HG03558 (cell line): ENCODE results near the gene LCTL.

Experiments used
- ATAC-seq: cut with Tn5 transposase; IDR thresholded peaks from one replicate; pipeline ENCODE4 v1.9.1; 2021; ENCODE audit warnings: moderate number of reproducible peaks; ENCODE audit not compliant: unreplicated experiment; ENCODE audit errors: extremely low read depth

LCTL gene, protein sequence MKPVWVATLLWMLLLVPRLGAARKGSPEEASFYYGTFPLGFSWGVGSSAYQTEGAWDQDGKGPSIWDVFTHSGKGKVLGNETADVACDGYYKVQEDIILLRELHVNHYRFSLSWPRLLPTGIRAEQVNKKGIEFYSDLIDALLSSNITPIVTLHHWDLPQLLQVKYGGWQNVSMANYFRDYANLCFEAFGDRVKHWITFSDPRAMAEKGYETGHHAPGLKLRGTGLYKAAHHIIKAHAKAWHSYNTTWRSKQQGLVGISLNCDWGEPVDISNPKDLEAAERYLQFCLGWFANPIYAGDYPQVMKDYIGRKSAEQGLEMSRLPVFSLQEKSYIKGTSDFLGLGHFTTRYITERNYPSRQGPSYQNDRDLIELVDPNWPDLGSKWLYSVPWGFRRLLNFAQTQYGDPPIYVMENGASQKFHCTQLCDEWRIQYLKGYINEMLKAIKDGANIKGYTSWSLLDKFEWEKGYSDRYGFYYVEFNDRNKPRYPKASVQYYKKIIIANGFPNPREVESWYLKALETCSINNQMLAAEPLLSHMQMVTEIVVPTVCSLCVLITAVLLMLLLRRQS

DNA sequence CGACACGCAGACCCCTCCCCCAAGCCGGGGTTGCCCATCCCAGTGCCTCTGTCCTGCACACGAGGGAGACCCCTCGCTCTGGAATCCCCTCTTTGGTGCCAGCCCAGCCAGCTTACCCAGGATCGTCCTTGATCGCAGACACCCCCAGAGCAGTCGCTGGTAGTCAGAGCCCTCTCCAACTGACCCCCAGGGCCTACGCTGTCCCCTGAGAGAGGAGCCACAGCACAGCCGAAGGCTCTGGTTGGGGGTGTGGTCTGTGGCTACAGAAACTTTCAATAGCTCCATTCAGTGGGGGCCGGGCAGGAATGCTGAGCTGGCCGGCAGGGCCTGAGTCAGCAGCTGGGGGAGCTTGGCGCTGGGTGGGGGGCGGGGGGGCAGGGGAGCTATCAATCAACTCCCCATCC, at the start of gene LCTL:
TSS of gene LCTL (minus strand) at position 258 of the 404 bp plus-strand sequence. CDS start 633 bp downstream, outside the sequence.
- ATAC-seq, result no peak

DNA sequence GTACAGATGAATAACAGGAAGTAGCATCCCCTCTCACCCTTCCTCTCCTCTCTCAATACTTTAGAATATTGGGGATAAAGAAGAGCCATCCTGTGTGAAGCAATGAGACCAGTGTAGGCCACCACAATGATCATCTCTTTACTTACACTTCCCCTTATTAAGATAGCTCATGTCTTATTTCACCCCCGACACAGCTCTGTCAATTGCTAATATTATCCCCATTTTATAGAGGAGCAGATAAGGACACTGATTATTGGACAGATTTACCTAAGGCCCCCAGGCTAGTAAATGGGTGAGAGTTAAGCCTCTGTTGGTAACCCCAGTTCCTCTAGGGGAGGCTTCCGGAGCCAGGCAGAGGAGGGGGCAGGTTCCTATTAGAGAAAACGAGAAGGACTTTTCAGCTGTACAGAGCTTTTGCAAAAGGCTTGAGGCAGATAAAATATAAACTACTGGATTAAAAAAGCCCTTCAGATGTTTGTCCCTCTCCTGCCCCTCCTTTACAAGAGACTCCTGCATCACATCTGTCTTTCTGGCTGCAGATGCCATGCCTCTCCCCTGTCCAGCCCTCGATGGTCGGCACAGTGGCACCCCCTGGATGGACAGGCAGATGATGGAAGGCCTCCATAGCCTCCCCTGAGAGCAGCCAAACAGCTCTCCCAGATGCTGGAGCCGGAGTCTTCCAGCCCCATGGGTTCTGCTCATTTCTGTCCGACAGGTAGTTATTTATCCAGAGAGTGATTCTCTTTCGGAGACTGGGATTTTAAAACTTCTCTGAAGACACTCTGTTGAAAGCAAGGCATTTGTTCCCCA, 49.4 kb upstream of the LCTL start:
- no peak for ATAC-seq

DNA sequence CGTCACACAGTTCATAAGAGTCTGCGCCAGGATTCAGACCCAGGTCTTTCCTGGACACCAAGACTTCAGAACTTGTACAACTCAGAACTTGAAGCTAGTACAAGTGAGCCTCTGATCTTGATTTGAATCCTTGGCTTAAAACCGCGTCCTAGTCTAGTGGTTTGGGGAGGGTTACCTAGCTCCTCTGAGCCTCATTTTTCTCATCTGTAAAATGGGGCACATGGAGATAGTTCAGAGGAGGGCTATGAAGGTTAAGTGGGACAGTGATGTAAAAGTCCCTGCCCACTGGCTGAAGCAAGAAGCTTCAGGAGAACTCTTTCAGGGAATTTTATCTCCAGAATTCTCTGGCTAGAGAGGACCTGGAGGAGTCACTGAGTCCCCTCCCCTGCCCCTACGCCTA, 48.7 kb upstream of the LCTL start:
- no peak for ATAC-seq

DNA sequence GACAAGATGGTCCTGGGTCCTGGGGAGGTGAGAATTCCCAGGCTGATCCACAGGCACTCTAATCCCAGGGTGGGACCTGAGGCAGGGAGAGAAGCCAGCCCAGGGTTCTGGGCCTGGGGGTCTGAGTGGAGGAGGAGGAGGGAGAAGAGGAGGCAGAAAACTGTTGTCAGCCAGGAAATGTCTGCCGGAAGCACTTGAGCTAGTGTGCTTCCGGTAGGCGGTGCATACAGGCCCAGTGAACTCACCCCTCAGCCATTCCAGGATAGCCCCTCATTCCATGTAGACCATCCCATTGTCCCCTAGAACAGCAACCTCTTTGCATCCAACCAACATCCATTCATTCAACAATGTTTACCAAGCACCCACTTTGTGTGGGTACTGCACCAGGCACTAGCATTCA, 47.9 kb upstream of the LCTL start:
- no peak for ATAC-seq

DNA sequence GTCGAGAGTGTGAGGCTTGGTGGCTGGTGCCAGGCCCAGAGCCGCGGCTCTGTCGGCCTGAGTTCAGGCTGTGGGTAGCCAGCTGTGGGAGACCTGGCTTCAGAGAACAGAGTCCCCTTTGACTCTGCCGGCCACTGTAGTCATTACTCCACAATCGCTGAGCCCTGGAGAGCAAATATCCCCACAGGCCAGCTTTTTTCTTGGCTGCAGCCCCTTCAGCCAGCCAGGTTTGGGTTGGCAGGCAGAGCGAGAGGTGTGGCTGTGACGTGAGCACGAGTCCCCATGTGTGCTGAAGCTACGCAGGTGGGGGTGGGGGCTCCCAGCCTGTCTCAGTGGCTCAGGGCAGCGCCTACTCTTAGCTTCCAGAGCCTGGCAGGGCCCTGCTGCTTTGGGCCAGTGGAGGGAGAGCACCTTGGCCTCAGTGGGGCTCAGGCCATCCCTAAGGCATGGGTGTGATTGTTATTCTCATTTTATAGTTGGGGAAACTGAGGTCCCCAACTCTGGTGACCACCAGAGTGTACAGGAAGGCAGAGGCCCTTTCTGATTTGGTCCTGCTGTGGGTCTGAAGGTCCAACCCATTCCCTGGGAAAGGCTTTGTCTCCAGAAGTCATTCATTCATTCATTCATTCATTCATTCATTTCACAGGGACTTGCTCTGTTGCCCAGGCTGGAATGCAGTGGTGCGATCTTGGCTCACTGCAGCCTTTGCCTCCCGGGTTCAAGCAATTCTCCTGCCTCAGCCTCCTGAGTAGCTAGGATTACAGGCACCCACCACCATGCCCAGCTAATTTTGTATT, 45.7 kb upstream of the LCTL start:
- ATAC-seq, result no peak

DNA sequence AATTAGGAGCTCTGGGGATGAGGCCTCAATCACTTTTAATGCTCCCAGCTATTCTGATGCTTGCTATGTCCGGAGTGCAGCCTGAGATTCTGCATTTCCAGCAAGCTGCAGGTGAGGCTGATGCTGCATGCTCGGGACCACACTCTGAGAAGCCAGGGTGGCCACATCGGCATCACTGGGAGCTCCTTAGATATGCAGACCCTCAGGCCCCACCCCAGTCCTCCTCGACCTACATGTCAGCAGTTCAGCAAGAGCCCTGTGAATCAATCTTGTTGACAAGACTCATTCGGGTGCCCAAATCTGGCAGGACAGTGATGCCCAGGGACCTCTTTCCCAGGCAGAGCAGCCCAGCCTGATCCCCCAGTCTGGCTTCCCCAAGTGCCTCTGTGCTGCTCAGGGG, 44.1 kb upstream of the LCTL start:
- no peak for ATAC-seq

DNA sequence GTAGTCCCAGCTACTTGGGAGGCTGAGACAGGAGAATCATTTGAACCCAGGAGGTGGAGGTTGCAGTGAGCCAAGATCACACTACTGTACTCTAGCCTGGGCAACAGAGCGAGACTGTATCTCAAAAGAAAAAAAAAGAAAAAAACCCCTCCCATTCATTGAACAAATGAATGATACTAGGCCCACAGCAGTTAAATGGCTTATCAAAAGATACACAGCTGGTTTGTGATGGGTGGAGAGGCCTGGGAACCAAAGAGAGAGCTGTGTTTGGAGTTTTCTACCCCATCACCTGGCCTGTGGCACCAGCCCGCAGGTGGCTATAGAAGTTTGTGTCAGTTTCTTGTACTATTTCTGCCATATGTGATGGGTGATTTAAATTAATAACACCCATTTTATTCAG, 43.1 kb upstream of the LCTL start:
- ATAC-seq, result no peak

DNA sequence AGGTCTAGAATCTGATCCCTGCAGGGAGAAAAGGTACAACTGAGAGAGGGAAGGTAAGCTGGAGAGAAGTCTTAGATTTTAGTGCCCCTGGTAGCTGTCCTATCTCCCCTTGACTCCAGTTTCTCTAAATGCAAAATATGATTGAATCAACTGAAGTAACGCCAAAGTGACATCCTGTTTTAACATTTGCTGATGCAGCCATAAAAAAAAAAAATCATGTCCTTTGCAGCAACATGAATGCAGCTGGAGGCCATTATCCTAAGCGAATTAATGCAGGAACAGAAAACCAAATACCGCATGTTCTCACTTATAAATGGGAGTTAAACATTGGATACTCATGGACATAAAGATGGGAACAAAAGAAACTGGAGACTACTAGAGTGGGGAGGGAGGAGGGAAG, 42.4 kb upstream of the LCTL start:
- no peak for ATAC-seq

DNA sequence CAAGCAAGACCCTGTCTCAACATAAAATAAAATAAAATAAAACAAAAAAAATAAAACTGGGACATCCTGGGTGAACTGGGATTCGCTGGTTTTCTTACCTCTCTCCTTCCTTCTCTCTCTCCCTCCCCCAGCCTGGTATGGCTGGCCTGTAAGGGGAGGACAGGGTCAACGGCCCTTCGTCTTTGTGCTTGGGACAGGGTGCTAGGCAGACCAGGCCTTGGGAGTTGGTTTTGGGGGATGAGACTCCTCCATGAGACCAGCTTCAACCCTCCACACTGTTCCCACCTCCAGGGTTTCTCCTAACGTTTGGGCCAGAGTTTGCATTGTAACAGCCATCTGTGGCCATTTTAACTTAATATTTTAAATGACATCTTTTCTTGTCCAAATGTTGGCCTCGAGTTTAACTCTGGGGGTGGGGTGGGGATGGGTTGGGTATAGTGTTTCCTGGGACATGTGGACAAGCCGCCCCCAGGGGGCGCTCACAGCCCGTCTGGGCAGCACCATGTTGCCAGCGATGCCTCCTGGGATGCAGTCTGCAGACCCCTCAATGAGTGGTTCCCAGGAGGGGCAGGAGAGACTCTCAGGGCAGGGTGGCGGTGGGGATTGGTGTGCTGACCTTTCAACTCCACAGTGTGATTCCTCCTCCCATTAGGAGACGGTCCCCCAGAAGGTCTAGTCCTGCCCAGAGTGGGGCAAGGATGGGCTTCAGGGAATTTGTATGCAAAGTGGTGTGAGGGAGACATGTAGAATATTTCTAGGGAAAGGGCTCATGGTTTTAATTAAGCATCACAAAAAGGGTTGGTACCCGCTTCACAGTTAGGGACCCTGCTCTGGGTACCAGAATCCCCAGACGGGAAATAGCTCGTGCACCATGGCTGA, 37.7 kb upstream of the LCTL start:
- ATAC-seq, result no peak

DNA sequence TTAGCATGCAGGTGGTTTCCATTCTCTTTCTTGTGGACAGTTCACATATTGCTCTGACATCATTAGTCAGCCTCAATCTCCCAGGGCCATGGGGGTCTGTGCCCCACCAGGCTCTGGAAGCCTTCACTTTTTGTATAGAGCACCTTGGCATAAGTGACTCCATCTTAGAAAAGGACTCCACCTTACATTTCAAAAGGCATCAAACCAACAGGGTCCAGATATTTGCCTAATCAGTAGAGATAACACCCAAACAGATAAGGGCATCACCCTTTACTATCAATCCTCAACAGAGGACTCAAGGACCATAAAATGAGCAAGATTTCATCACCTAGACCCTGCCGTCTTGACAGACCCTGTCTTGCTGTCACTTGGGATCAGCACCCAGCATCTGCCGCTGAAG, 35.7 kb upstream of the LCTL start:
- no peak for ATAC-seq

DNA sequence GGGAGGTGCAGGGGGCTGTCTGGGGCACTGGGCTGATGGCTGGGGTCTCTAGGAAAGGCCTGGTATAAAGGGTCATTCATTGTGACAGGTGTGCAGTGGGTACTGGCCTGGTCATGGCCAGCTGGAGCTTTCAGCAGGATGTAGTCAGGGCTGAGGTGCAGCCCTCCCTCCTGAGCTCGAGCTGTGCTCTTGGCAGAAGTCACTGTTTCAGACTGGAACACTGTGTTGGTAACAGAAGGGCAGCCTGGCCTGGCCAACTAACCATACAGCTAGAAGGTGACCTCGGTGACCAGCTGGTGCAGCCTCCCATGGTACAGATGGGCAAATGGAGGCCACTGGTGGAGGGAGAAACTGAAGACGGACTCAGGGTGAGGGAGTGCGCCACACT, 34.4 kb upstream of the LCTL start:
- no peak for ATAC-seq

DNA sequence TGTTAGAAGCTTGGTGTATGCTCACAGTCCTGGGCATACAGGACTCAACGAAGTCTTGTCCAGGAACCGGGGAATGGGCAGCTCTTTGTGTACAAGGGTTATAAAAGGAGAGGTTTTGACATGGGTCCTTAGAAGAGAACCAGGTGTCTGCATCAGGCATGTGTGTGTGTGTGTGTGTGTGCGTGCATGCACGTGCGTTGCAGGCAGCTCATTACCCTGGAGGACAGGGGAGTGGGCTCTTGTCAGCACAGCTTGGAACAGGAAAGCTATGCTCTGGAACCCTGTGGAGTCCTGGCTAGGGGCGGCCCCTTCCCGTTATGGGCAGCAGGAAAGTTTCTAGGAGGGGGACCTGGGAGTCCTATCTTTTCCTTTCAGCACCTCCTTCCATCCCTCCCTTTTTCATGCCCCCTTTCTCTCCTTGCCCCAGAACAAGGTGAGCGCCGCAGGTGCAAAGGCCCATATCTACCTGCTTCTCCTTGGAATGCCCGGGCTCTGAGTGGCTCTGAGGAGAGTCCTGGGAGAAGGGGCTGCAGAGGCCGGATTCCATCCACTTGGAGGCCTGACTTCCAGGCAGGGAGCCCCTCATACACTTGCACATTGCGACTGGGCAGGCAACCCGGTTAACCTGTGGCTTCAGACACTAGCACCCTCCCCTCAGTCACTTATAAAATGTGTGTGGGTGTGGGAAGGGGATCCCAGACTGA, 33.9 kb upstream of the LCTL start:
- no peak for ATAC-seq

DNA sequence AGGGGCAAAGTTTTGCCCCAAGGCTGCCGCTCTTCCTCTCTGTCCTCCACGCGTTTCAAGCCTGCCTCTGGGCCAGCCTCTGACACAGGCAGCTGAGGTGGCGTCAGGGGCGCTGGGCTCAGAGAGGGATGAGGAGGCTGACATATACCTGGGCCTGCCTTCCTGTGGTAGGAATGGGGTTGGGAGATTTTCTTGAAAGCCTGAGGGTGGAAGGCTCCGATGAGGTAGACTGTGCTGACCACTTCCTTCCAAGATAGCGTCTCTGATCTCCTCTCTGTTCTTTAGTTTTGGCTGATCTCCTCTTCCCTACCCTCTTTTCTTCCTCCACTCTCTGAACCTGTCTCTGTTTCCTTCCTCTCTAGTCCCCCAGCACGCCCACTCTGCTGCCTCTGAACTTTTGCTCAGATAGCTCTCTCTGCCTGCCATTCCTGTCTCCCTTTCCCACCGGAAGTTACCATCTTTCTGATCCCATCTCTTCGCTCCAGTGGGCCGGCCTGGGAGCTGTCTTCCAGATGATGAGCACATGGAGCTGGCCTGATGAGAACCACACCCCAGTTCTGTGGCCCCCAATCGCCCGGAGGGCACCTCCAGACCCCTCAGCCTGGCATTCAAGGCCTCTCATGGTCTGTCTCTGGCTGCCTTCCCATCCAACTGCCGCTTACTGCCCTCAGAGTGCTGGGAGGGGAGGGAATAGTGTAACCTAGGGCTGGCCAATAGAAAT, 32.5 kb upstream of the LCTL start:
- no peak for ATAC-seq

DNA sequence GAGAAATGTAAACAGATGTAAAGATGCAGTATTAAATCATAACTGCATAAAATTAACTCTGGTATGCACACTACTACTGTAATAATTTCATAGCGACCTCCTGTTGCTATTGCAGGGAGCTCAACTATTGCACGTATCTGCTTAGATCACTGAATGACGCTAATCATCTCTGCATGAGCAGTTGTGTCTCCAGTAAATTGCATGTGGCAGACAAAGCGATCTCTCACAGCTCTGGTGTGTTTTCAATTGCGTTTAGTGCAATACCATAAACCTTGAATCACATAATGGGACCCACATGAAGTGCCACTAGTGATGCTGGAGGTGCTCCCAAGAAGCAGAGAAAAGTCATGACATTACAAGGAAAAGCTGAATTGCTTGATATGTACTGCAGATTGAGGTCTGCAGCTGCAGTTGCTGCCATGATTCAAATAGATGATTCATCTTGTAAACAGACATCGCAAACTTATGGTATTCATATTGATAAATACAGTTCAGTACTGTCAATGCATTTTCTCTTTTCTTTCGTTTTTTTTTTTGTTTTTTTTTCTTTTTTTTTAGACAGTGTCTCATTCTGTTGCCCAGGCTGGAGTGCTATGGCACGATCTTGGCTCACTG, 30.2 kb upstream of the LCTL start:
- no peak for ATAC-seq

DNA sequence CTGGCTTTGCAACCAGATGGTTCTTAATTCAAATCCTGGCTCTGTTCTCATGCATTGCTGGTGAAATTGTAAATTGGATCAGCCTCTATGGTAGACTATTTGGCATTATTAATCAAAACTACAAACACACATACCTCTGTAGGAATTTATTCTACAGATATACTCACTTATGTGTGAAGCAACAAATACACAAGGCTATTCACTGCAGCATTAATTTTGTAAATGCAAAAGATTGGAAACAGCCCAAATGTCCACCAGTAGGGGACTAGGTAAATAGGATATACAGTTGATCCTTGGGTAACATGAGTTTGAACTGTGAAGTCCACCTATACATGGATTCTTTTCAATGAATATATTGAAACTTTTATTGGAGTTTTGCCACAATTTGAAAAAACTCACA, 29.5 kb upstream of the LCTL start:
- ATAC-seq, result no peak

DNA sequence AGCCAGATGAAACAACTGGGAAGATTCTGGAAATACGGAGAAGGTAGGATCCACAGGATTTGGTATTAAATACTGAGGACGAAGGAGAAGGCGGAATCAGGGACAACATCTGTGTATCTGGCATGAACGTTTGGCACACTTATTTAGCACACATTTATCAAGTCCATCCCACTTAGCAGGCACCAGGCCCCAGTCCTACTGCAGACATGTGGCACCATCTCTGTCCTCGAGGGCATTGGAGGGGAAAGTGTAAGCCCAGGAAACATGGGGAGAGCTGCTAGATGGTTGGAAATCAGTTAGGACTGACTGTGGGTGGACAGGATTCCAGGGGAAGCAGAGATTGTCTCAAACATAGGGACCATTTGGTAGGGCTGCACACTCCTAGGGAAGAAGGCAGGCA, 29.0 kb upstream of the LCTL start:
- ATAC-seq, result no peak

DNA sequence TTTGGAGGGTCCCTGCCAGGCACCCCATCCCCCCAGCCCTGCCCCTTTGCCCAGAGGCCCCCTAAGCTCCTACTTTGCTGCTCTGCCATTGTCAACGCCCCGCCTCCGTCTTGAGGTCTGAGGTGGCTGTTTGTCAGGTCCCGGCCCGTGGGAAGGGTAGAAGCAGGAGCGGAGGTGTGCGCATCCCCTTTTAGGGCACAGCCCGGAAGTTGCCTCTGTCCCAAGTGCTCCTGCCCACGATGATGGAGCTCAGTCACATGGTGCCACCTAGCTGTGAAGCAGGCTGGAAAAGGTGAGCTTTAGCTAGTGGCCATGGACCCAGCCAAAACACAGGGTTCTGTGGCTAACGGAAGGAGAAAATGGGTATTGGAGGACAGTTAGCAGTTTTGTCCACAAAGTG, 28.5 kb upstream of the LCTL start:
- ATAC-seq, result no peak

DNA sequence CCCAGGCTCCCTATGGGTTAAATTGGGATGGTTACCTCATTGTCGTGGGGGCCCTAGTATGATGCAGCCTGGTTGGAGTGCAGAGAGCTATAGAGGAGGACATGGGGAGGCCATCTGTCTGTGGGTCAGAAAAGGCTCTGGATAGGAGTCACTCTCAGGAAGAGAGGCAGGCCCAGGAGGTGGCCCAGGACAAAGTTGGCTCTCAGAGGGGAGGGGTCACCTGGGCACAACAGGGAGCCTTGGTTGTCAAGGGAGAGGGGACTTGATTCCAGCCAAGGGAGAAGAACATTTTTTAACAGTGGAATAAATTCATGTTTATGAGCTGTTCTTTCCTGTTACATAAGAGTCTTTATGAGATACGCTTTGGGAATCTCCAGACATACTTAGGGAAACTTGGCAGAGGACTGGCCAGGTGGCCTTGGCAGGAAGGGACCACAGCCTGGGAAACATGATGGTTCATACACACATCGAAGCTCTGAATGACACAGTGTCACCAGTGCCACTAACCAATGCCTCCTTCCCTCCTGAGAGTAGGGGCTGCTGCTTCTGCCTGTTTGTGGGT, 27.5 kb upstream of the LCTL start:
- no peak for ATAC-seq
